GDM1 (cell line): ENCODE measurements around the gene MLF2.
"Not testable (repeated sequence)": the region's sequence is repeated elsewhere in the genome, so short reads cannot be mapped to it uniquely, and the experiment has no call there.

Experiments
- DNase-seq: peaks from one replicate; lab custom pipeline; 2025; lab: John Stamatoyannopoulos, UW

MLF2 gene

GRCh38 chr12:6734506-6735387 lies 18.2 kb downstream of the MLF2 start:
- DNase-seq, result no peak

- DNase-seq, result no peak
Measured at GRCh38 chr12:6730169-6730568, 22.8 kb downstream of the MLF2 start.

GRCh38 chr12:6729186-6729585 lies 23.8 kb downstream of the MLF2 start:
- DNase-seq, result no peak

- no peak for DNase-seq
Measured at GRCh38 chr12:6725350-6725749, 27.6 kb downstream of the MLF2 start.

GRCh38 chr12:6724409-6724797 lies 28.5 kb downstream of the MLF2 start:
- DNase-seq, result peak; percentile 45

GRCh38 chr12:6723607-6724408 lies 29.1 kb downstream of the MLF2 start, which contains the start of gene COPS7A:
Gene COPS7A, plus strand, starts transcription at chr12:6724046. Its CDS starts 611 bp downstream, at chr12:6724657.
- peak; percentile 99 for DNase-seq

- no peak for DNase-seq
Measured at GRCh38 chr12:6722863-6723262, 30.1 kb downstream of the MLF2 start.

- no peak for DNase-seq
Measured at GRCh38 chr12:6716874-6717437, 36.0 kb downstream of the MLF2 start.

GRCh38 chr12:6716031-6716873 lies 36.7 kb downstream of the MLF2 start:
- not testable (repeated sequence) for DNase-seq

- no peak for DNase-seq
Measured at GRCh38 chr12:6708960-6709394, 44.0 kb downstream of the MLF2 start.

GRCh38 chr12:6708351-6708750 lies 44.6 kb downstream of the MLF2 start:
- not testable (repeated sequence) for DNase-seq

- peak; percentile 26 for DNase-seq
Measured at GRCh38 chr12:6703631-6704030, 49.3 kb downstream of the MLF2 start.

GRCh38 chr12:6701078-6701768 lies 51.7 kb downstream of the MLF2 start:
- no peak for DNase-seq

GRCh38 chr12:6700646-6701051 lies 52.3 kb downstream of the MLF2 start, which contains the start of gene PIANP:
Gene PIANP, minus strand, starts transcription at chr12:6700815. Its CDS starts 2,754 bp downstream, at chr12:6698061.
- DNase-seq, result no peak

GRCh38 chr12:6699989-6700645 lies 52.8 kb downstream of the MLF2 start:
- DNase-seq, result no peak

GRCh38 chr12:6699259-6699988 lies 53.5 kb downstream of the MLF2 start:
- DNase-seq, result no peak

- DNase-seq, result no peak
Measured at GRCh38 chr12:6698352-6699046, 54.4 kb downstream of the MLF2 start.
